GM19023 (cell line): Measurements from ENCODE around the gene TICRR.

ENCODE experiments used
- ATAC-seq: cut with Tn5 transposase; IDR thresholded peaks from one replicate; pipeline ENCODE4 v1.9.1; 2021; ENCODE audit warnings: mild to moderate bottlenecking, moderate library complexity; ENCODE audit not compliant: unreplicated experiment

The TICRR gene

DNA sequence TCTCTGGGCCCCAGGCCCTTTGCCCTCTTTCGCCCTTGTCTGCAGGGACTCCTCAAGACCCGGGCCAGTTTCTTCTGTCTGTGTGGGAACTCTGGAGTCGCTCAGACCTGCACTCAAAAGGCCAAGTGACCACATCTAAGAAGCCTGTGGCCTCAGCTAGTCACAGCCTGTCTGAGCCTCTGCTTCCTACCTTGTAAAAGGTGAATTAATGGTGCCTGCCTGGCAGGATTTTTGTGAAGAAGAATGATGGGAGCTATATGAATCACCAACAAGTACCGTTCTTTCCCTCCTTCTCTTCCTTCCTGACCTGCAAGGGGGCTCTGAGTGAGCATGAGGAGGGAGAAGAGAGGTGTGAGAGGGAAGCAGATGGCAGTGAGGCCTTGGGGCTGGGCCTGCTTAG, 96.4 kb downstream of the TICRR start:
- no peak for ATAC-seq

- ATAC-seq: no peak
Measured at GRCh38 chr15:89672221-89673164, 97.2 kb downstream of the TICRR start.

GRCh38 chr15:89673165-89673512, 97.9 kb downstream of the TICRR start:
- ATAC-seq: no peak

GRCh38 chr15:89674526-89674925, 99.3 kb downstream of the TICRR start:
- no peak for ATAC-seq

- no peak for ATAC-seq
Measured at GRCh38 chr15:89675606-89676005, 100.3 kb downstream of the TICRR start.

- no peak for ATAC-seq
Measured at GRCh38 chr15:89677381-89677780, 102.1 kb downstream of the TICRR start.
